SKM-1 treated with dmso at 0.1 percent for 144 hours (cell line): Measurements from ENCODE around the gene TXNRD1.
"Not testable (repeated sequence)": the region's sequence is repeated elsewhere in the genome, so short reads cannot be mapped to it uniquely, and the experiment has no call there.

Experiments
- DNase-seq: peaks from one replicate; lab custom pipeline; 2025; ENCODE audit not compliant: unreplicated experiment; lab: John Stamatoyannopoulos, UW

The TXNRD1 gene

GRCh38 chr12:104320627-104321024 is 105.0 kb downstream of the TXNRD1 start:
- DNase-seq = no peak

- no peak for DNase-seq
Measured at GRCh38 chr12:104321949-104322348, 106.4 kb downstream of the TXNRD1 start.

GRCh38 chr12:104322533-104322932 is 107.0 kb downstream of the TXNRD1 start:
- DNase-seq = not testable (repeated sequence)

GRCh38 chr12:104323899-104324298 is 108.3 kb downstream of the TXNRD1 start:
- DNase-seq = no peak

- not testable (repeated sequence) for DNase-seq
Measured at GRCh38 chr12:104328278-104328677, 112.7 kb downstream of the TXNRD1 start.

GRCh38 chr12:104328790-104329189 is 113.2 kb downstream of the TXNRD1 start:
- no peak for DNase-seq

GRCh38 chr12:104329707-104330532 is 114.3 kb downstream of the TXNRD1 start:
- DNase-seq = no peak

GRCh38 chr12:104331376-104331775 is 115.8 kb downstream of the TXNRD1 start:
- no peak for DNase-seq

GRCh38 chr12:104332273-104332672 is 116.7 kb downstream of the TXNRD1 start:
- not testable (repeated sequence) for DNase-seq

GRCh38 chr12:104333692-104334255 is 118.2 kb downstream of the TXNRD1 start:
- no peak for DNase-seq

- DNase-seq = no peak
Measured at GRCh38 chr12:104334581-104334980, 119.0 kb downstream of the TXNRD1 start.

- DNase-seq = no peak
Measured at GRCh38 chr12:104336115-104336514, 120.5 kb downstream of the TXNRD1 start.

- DNase-seq = no peak
Measured at GRCh38 chr12:104337030-104337558, 121.5 kb downstream of the TXNRD1 start.

- no peak for DNase-seq
Measured at GRCh38 chr12:104339663-104340062, 124.1 kb downstream of the TXNRD1 start.

GRCh38 chr12:104340177-104340576 is 124.6 kb downstream of the TXNRD1 start:
- DNase-seq = no peak

GRCh38 chr12:104340925-104341611 is 125.5 kb downstream of the TXNRD1 start:
- DNase-seq = no peak

GRCh38 chr12:104342147-104342546 is 126.6 kb downstream of the TXNRD1 start:
- DNase-seq = no peak

GRCh38 chr12:104342635-104343249 is 127.2 kb downstream of the TXNRD1 start:
- no peak for DNase-seq

- no peak for DNase-seq
Measured at GRCh38 chr12:104344682-104345081, 129.1 kb downstream of the TXNRD1 start.

- no peak for DNase-seq
Measured at GRCh38 chr12:104345234-104346066, 129.9 kb downstream of the TXNRD1 start.
